ENCODE measurements around the gene CDKN2AIP. TPM values are rescaled to one million over a fixed set of nuclear protein-coding genes. Genes with fewer than 3 reads are reported as not detected.

The CDKN2AIP gene
- total RNA-seq, 1 experiment from 2014 or later, result 24.0 TPM

GRCh38 chr4:183435803-183436202 lies 8.6 kb upstream of the CDKN2AIP start:
- Histone ChIP-seq H3K79me1 (ENCODE audit: insufficient read depth, low read depth, low read length, poor library complexity, severe bottlenecking) (no peaks in the 10 kb centered on the region), H3K4me1 (ENCODE audit: insufficient read depth, low read length) (peaks cover 1% of the 10 kb centered on the region; the same call in 1 of the 2 replicates), H3K79me2 (ENCODE audit: insufficient read depth, low read length) (no peaks in the 10 kb centered on the region), H4K5ac (ENCODE audit: insufficient read length, low read depth, low read length) (no peak overlapping the region), H2BK12ac (ENCODE audit: insufficient read length, low read depth, low read length) (no peak overlapping the region), H2BK5ac (ENCODE audit: insufficient read length, low read length) (no peak overlapping the region), H4K8ac (replicated peaks; ENCODE audit: insufficient read length, low read depth, low read length) (no peak overlapping the region), H3K18ac (ENCODE audit: insufficient read length, low read depth, low read length) (no peak overlapping the region), H3K14ac (ENCODE audit: insufficient read depth, low read length) (no peak overlapping the region), H3K56ac (ENCODE audit: insufficient read length, low read depth, low read length) (no peak overlapping the region), H3K4me2 (ENCODE audit: insufficient read depth, insufficient read length, low read length) (no peak overlapping the region), H2BK20ac (ENCODE audit: low read depth, low read length, poor library complexity, severe bottlenecking) (no peak overlapping the region), H3K27me3 (ENCODE audit: insufficient read depth, low read length) (no peaks in the 10 kb centered on the region), H2BK120ac (ENCODE audit: low read depth, low read length, poor library complexity, severe bottlenecking) (no peak overlapping the region), H4K91ac (ENCODE audit: insufficient read length, low read depth, low read length) (no peak overlapping the region), H3K27ac (ENCODE audit: insufficient read length, low read depth, low read length) (no peak overlapping the region), H3K9me3 (ENCODE audit: control insufficient read depth, low read depth, low read length) (peaks cover 4% of the 10 kb centered on the region), H4K20me1 (ENCODE audit: control insufficient read depth, insufficient read depth, insufficient read length) (no peaks in the 10 kb centered on the region), H3T11ph (ENCODE audit: low read length) (no peak overlapping the region), H2AFZ (ENCODE audit: low read length) (no peak overlapping the region), H3K9ac (ENCODE audit: extremely low read depth, insufficient read length, low read length) (no peak overlapping the region), H3K23me2 (ENCODE audit: insufficient read length, low read depth, low read length, poor library complexity, severe bottlenecking) (no peaks in the 10 kb centered on the region), H3K4ac (ENCODE audit: low read depth, low read length) (no peak overlapping the region), H2AK5ac (ENCODE audit: insufficient read length, low read length) (no peak overlapping the region), H2BK15ac (ENCODE audit: low read depth, low read length) (no peak overlapping the region), H3K23ac (ENCODE audit: insufficient read length, low read depth, low read length) (no peak overlapping the region)
- Mint-ChIP-seq H3K4me1 (peaks cover 28 to 34% of the 10 kb centered on the region in 2 experiments), H3K9me3 (peaks cover 14 to 15% of the 10 kb centered on the region in 2 experiments), H3K27ac (no peak overlapping the region), H3K27me3 (ENCODE audit: low read depth) (peaks cover 3% of the 10 kb centered on the region; the same call in 1 of the 2 replicates), H3K4me3 (no peak overlapping the region; a peak in 1 of 5 replicates), H3K36me3 (ENCODE audit: insufficient read depth in 1 of 3, low read depth in 3 of 3) (peaks cover 4 to 20% (median 8%) of the 10 kb centered on the region in 3 experiments; a peak in 5 of 7 replicates)
- WGBS (ENCODE audit: extremely low coverage, insufficient read length, low lambda C conversion rate), result no CpG with 5 or more reads among the region's 5 CpGs
- no peak for TF ChIP-seq CTCF (conservative IDR thresholded peaks at IDR 0.05)
- no peak for DNase-seq

Measured in H9 (cell line).